ENCODE measurements around the gene VAV3.

DNA sequence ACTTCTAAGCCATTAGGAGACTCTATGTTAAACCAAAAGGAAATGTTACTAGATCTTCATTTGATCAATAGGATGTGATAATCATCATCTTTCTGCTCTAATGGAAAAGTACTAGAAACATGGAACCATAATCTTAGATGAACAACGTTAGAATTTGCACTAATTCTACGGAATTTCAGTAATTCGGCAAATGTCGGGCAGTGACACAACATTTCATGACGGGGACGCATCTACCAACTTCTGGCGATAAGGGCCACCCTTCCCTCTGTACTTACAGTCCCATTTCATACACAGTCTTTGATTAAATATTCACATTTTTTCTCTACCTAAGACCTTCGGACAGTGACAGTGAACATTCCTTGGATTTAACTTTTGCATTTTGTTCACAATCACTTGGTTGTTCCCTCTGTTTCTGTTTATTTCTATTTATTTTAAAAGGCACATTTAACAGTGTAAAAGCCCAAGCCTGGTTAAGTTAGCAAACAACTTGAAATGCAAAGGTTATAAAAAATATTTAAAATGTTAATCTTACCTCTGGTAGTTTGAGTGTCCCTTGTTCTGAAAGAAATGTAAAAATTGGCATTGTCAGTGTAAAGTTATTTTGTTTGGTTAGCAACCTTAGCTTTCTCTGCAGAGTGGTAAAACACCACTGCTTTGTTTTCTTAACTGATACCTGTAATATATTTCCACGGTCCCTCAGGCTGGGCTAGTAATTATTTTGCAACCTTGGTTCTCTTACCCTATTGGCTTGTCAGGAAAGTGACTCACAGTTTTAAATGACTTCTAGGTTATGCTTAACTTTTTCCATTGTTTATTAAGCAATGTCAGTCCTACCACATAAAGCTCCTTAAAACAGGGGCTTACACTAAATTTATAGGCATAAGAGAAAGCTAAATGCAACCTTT lies 276.9 kb downstream of the VAV3 start:
- TF ChIP-seq EZH2 (IDR thresholded peaks at IDR 0.05; ENCODE audit: insufficient read depth, poor library complexity, severe bottlenecking) = no peak
- no peak for TF ChIP-seq EZH2phosphoT487 (IDR thresholded peaks at IDR 0.05; ENCODE audit: insufficient read depth, low read depth)
